ENCODE data around the gene GOLT1A.

The GOLT1A gene

DNA sequence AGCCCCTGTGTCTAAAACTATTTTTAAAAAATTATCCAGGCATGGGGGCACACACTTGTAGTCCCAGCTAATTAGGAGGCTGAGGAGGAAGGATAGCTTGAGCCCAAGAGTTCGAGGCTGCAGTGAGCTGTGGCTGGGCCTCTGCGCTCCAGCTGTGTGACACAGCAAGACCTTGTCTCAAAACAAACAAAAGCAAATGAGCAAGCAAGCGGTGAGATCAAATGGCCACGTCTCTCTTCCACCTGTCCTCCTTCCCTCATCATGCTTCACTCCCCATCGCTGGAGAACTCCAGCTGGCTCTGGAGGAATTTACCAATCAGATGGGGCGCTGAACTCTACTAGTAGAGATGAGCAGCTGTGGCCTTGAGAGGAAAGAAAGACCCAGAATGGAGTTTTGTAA, 33.7 kb downstream of the GOLT1A start:
- H3K27ac ChIP-seq (ENCODE audit: poor library complexity, severe bottlenecking), result no peak overlapping the region
- H3K36me3 ChIP-seq (ENCODE audit: low read depth), result no peaks in the 10 kb centered on the region
- no peak for DNase-seq (ENCODE audit: low spot score)
- H3K9me3 ChIP-seq (ENCODE audit: severe bottlenecking), result no peaks in the 10 kb centered on the region
- no peak overlapping the region for H3K4me3 ChIP-seq (ENCODE audit: severe bottlenecking)
- H3K4me1 ChIP-seq (ENCODE audit: insufficient read depth, poor library complexity, severe bottlenecking), result peaks cover 1% of the 10 kb centered on the region
- H3K27me3 ChIP-seq (ENCODE audit: insufficient read depth, poor library complexity, severe bottlenecking), result no peaks in the 10 kb centered on the region
- TF ChIP-seq, protein P1, sequence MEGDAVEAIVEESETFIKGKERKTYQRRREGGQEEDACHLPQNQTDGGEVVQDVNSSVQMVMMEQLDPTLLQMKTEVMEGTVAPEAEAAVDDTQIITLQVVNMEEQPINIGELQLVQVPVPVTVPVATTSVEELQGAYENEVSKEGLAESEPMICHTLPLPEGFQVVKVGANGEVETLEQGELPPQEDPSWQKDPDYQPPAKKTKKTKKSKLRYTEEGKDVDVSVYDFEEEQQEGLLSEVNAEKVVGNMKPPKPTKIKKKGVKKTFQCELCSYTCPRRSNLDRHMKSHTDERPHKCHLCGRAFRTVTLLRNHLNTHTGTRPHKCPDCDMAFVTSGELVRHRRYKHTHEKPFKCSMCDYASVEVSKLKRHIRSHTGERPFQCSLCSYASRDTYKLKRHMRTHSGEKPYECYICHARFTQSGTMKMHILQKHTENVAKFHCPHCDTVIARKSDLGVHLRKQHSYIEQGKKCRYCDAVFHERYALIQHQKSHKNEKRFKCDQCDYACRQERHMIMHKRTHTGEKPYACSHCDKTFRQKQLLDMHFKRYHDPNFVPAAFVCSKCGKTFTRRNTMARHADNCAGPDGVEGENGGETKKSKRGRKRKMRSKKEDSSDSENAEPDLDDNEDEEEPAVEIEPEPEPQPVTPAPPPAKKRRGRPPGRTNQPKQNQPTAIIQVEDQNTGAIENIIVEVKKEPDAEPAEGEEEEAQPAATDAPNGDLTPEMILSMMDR (IDR thresholded peaks at IDR 0.05; ENCODE audit: poor library complexity, severe bottlenecking), result no peak
- ATAC-seq (ENCODE audit: low read depth), result no peak

DNA sequence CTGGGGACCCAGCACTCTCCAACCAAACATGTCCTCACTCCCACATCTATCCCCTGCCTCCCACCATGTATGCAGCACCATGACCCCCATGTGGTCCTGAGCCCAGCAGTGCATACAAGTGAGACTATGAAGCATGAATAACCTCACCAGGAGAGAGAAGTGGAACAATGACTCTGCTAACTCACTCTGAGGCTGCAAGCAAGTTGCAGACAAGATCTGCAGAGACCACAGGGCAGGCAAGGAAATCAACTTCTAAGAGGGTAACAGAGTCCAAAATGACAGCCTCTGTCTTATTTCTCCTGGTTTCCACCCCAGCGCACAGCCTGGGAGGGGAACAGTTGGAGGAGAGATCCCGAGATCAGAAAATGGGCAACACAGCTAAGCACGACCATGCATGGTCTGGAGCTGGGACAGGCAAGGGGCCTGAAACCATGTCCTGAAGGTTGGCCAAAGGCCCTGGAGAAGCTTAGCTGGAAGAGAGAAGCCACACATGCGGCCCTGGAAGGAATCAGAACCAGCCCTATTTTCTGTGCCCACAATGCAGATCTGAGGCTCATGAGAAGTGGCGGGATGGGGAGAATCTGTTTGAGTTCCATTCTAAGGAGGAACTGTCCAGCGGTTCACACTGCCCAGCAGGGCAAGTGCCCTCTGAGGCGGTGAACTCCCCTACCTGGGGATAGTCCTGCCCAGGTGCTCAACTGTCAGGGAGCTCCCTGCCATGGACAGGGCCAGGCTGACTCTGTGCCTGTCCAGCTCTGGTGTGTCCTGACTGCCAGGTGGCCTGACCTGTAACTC, 35.1 kb downstream of the GOLT1A start:
- peaks cover 7% of the 10 kb centered on the region for H3K4me1 ChIP-seq (ENCODE audit: insufficient read depth, poor library complexity, severe bottlenecking)
- H3K27ac ChIP-seq (ENCODE audit: poor library complexity, severe bottlenecking), result no peak overlapping the region
- no peaks in the 10 kb centered on the region for H3K9me3 ChIP-seq (ENCODE audit: severe bottlenecking)
- H3K4me3 ChIP-seq (ENCODE audit: severe bottlenecking), result no peak overlapping the region
- TF ChIP-seq, protein P1 (IDR thresholded peaks at IDR 0.05; ENCODE audit: poor library complexity, severe bottlenecking), result no peak
- no peaks in the 10 kb centered on the region for H3K27me3 ChIP-seq (ENCODE audit: insufficient read depth, poor library complexity, severe bottlenecking)
- ATAC-seq (ENCODE audit: low read depth) (no peak), DNase-seq (ENCODE audit: low spot score) (no peak)
- H3K36me3 ChIP-seq (ENCODE audit: low read depth), result no peaks in the 10 kb centered on the region

DNA sequence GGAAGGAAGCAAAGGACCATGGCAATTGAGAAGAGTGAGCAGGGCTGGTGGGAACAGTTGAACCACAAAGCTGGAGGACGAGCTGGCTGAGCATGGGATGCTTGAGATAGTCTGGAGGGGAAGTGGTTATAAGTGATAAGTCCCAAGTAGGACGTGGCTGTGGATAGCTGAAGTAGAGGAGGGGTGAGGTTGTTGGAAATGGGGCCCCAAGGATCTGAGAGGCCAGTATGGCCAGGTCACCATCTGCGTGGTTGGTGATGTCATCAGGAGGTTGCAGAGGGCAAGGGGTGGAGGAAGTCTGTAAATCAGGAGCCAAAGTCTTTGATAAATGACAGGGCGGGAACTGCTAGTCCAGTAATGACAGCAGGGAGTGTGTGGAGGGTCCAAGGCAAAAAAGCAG, 36.7 kb downstream of the GOLT1A start:
- Histone ChIP-seq H3K9me3 (ENCODE audit: severe bottlenecking) (no peaks in the 10 kb centered on the region), H3K36me3 (ENCODE audit: low read depth) (no peaks in the 10 kb centered on the region), H3K4me1 (ENCODE audit: insufficient read depth, poor library complexity, severe bottlenecking) (peaks cover 11% of the 10 kb centered on the region), H3K4me3 (ENCODE audit: severe bottlenecking) (no peak overlapping the region), H3K27ac (ENCODE audit: poor library complexity, severe bottlenecking) (no peak overlapping the region), H3K27me3 (ENCODE audit: insufficient read depth, poor library complexity, severe bottlenecking) (no peaks in the 10 kb centered on the region)
- TF ChIP-seq, protein P1 (IDR thresholded peaks at IDR 0.05; ENCODE audit: poor library complexity, severe bottlenecking), result no peak
- DNase-seq (ENCODE audit: low spot score) (no peak), ATAC-seq (ENCODE audit: low read depth) (no peak)

DNA sequence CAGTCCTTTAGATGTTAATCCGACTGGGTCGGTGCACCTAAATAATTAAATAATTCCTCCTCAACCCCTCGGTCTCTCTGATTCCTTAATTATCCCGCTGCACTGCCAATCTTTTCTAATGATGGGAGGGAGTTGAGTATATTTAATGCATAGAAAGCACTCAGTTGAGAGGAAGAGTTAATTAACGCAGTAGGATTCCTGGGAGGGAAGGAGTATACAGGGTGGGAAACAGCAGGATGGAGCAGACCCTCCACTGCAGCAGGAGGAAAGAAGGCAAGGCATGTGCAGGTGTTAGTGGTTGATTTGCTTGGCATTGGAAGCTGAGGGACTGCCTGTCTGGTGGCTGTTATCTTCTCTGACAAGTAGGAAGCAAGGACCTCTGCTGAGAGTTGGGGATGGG, 37.7 kb downstream of the GOLT1A start:
- no peaks in the 10 kb centered on the region for H3K36me3 ChIP-seq (ENCODE audit: low read depth)
- H3K27ac ChIP-seq (ENCODE audit: poor library complexity, severe bottlenecking), result no peak overlapping the region
- ATAC-seq (ENCODE audit: low read depth) (no peak), DNase-seq (ENCODE audit: low spot score) (no peak)
- H3K27me3 ChIP-seq (ENCODE audit: insufficient read depth, poor library complexity, severe bottlenecking), result no peaks in the 10 kb centered on the region
- peaks cover 18% of the 10 kb centered on the region for H3K4me1 ChIP-seq (ENCODE audit: insufficient read depth, poor library complexity, severe bottlenecking)
- H3K9me3 ChIP-seq (ENCODE audit: severe bottlenecking), result peaks cover 3% of the 10 kb centered on the region
- H3K4me3 ChIP-seq (ENCODE audit: severe bottlenecking), result no peak overlapping the region
- TF ChIP-seq, protein P1 (IDR thresholded peaks at IDR 0.05; ENCODE audit: poor library complexity, severe bottlenecking), result no peak

DNA sequence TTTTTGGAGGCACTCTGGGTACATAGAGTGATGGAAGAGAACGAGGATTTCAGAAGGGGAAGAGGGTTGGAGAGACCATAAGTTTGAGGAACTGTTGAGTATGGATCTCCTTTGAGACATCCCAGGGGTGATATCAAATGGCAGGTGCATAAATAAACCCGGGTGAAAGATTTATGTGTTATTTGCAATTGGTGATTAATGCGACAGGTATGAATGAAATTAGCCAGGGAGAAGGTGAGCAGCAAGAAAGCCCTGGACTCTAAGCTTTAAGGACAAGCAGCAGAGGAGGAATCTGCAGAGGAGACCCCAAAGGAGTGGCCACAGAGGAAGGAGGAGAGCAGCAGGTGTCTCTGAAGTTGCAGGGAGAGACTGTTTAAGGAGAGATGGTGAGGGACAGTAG, 38.8 kb downstream of the GOLT1A start:
- TF ChIP-seq, protein P1 (IDR thresholded peaks at IDR 0.05; ENCODE audit: poor library complexity, severe bottlenecking), result no peak
- Histone ChIP-seq H3K9me3 (ENCODE audit: severe bottlenecking) (peaks cover 13% of the 10 kb centered on the region), H3K4me3 (ENCODE audit: severe bottlenecking) (no peak overlapping the region), H3K4me1 (ENCODE audit: insufficient read depth, poor library complexity, severe bottlenecking) (peaks cover 18% of the 10 kb centered on the region), H3K36me3 (ENCODE audit: low read depth) (no peaks in the 10 kb centered on the region), H3K27ac (ENCODE audit: poor library complexity, severe bottlenecking) (no peak overlapping the region), H3K27me3 (ENCODE audit: insufficient read depth, poor library complexity, severe bottlenecking) (no peaks in the 10 kb centered on the region)
- 0 out of 3 replicates have a peak, but pooled peaks have one; percentile 29 for ATAC-seq (ENCODE audit: low read depth)
- DNase-seq (ENCODE audit: low spot score), result no peak

All from RWPE2 (cell line).